IMR-90 (cell line): Measurements from ENCODE around the gene TBC1D12. TPM values are rescaled to one million over a fixed set of nuclear protein-coding genes. Genes with fewer than 3 reads are reported as not detected.

ENCODE experiments used
- ATAC-seq: fragments of 200-7000 bp; cut with Tn5 transposase; 2 replicates; pipeline ENCODE4 v1.9.1; 2020; ENCODE audit warnings: low read depth, mild to moderate bottlenecking, moderate library complexity
- BruUV-seq: library from RNA; stranded (reverse); fragments of 400-500 nt; replicated peaks from 2 replicates; lab custom pipeline; 2021; lab: Mats Ljungman, UMichigan
- CTCF ChIA-PET: fragments of 300-600 bp; formaldehyde crosslinking; extraction: SDS; loops from one replicate; lab custom pipeline; 2021; ENCODE audit warnings: antibody characterized with exemption; lab: Yijun Ruan, JAX
- POLR2A ChIA-PET: fragments of 300-600 bp; sonication (Branson Sonifier 250); formaldehyde crosslinking; loops from one replicate; lab custom pipeline; 2022; ENCODE audit warnings: antibody characterized with exemption; ENCODE audit not compliant: unreplicated experiment; lab: Charles Lee
- DNase-seq: peaks from one replicate; pipeline ENCODE4 v3.0.0; 2013
- H2AFZ ChIP-seq: replicated peaks from 2 replicates; pipeline ENCODE3; 2013; ENCODE audit warnings: low read length, mild to moderate bottlenecking; ENCODE audit not compliant: poor library complexity
- H2AK5ac ChIP-seq: 2 replicates; pipeline ENCODE4 v1.6.1; 2013; ENCODE audit warnings: low read depth, low read length, inconsistent platforms
- H2AK9ac ChIP-seq: replicated peaks from 2 replicates; pipeline ENCODE3; 2013; ENCODE audit warnings: mild to moderate bottlenecking, low read depth, low read length, moderate library complexity; ENCODE audit not compliant: poor library complexity
- H2BK120ac ChIP-seq: 2 replicates; pipeline ENCODE4 v1.6.1; 2013; ENCODE audit warnings: low read depth, low read length, inconsistent platforms
- H2BK15ac ChIP-seq: 3 replicates; pipeline ENCODE4 v1.6.1; 2013; ENCODE audit warnings: low read depth, low read length, inconsistent platforms
- H2BK20ac ChIP-seq: 2 replicates; pipeline ENCODE4 v1.6.1; 2013; ENCODE audit warnings: low read depth, mild to moderate bottlenecking, inconsistent platforms, low read length, moderate library complexity
- H2BK5ac ChIP-seq: 2 replicates; pipeline ENCODE4 v1.6.1; 2013; ENCODE audit warnings: mild to moderate bottlenecking, low read depth, low read length, inconsistent platforms; ENCODE audit not compliant: poor library complexity, severe bottlenecking
- H3K14ac ChIP-seq: replicated peaks from 2 replicates; pipeline ENCODE4 v1.6.1; 2013; ENCODE audit warnings: low read depth, low read length, inconsistent platforms
- H3K18ac ChIP-seq: 2 replicates; pipeline ENCODE4 v1.6.1; 2013; ENCODE audit warnings: low read depth, low read length, control low read depth
- H3K23ac ChIP-seq: 2 replicates; pipeline ENCODE4 v1.6.1; 2013; ENCODE audit warnings: low read depth, low read length, inconsistent platforms
- H3K27ac ChIP-seq: 2 replicates; pipeline ENCODE4 v1.5.1; 2013; ENCODE audit warnings: mild to moderate bottlenecking, control low read depth, low read length; ENCODE audit not compliant: insufficient read depth
- H3K27me3 ChIP-seq: 2 replicates; pipeline ENCODE4 v1.6.1; 2013; ENCODE audit warnings: low read length; ENCODE audit not compliant: control insufficient read depth, insufficient read depth
- H3K36me3 ChIP-seq: 2 replicates; pipeline ENCODE4 v1.6.1; 2013; ENCODE audit warnings: low read length, mixed read lengths; ENCODE audit not compliant: control insufficient read depth, insufficient read depth
- H3K4ac ChIP-seq: 2 replicates; pipeline ENCODE4 v1.6.1; 2013; ENCODE audit warnings: low read depth, low read length, inconsistent platforms
- H3K4me1 ChIP-seq: 2 replicates; pipeline ENCODE4 v1.6.1; 2013; ENCODE audit warnings: low read length, mixed read lengths; ENCODE audit not compliant: control insufficient read depth, insufficient read depth
- H3K4me2 ChIP-seq: 2 replicates; pipeline ENCODE4 v1.6.1; 2013; ENCODE audit warnings: low read depth, mild to moderate bottlenecking, control low read depth, low read length, moderate library complexity
- H3K4me3 ChIP-seq: 2 replicates; pipeline ENCODE4 v1.5.1; 2013; ENCODE audit warnings: low read depth, mild to moderate bottlenecking, control low read depth, low read length, moderate library complexity; ENCODE audit not compliant: insufficient read depth
- H3K56ac ChIP-seq: 2 replicates; pipeline ENCODE4 v1.6.1; 2013; ENCODE audit warnings: low read length, inconsistent platforms; ENCODE audit not compliant: insufficient read depth; ENCODE audit errors: extremely low read depth
- H3K79me1 ChIP-seq, 2 experiments: 2 replicates each; pipeline ENCODE4 v1.6.1; 2013; ENCODE audit warnings: low read length in 2 of 2, inconsistent platforms in 1 of 2, low read depth in 1 of 2
- H3K9ac ChIP-seq: 2 replicates; pipeline ENCODE4 v1.6.1; 2013; ENCODE audit warnings: low read depth, low read length, control low read depth
- H3K9me1 ChIP-seq: 2 replicates; pipeline ENCODE4 v1.6.1; 2013; ENCODE audit warnings: low read length, inconsistent platforms; ENCODE audit not compliant: insufficient read depth
- H3K9me3 ChIP-seq: 2 replicates; pipeline ENCODE4 v1.6.1; 2013; ENCODE audit warnings: low read length; ENCODE audit not compliant: control insufficient read depth, insufficient read depth
- H4K20me1 ChIP-seq: 2 replicates; pipeline ENCODE4 v1.6.1; 2013; ENCODE audit warnings: low read length, inconsistent platforms; ENCODE audit not compliant: insufficient read depth
- H4K5ac ChIP-seq: 2 replicates; pipeline ENCODE4 v1.6.1; 2013; ENCODE audit warnings: mild to moderate bottlenecking, low read depth, low read length, control low read depth
- H4K8ac ChIP-seq, 2 experiments: 2 replicates each; pipeline ENCODE4 v1.6.1; 2013; ENCODE audit warnings: low read depth in 2 of 2, low read length in 2 of 2, control low read depth in 1 of 2, inconsistent platforms in 1 of 2
- H4K91ac ChIP-seq: 2 replicates; pipeline ENCODE4 v1.6.1; 2013; ENCODE audit warnings: low read depth, low read length, inconsistent platforms; ENCODE audit not compliant: insufficient read depth
- CHD1 ChIP-seq: IDR thresholded peaks from 2 replicates; pipeline ENCODE4 v1.6.1; 2012; ENCODE audit warnings: low read depth, low read length, improper control_type of control experiment
- MXI1 ChIP-seq: IDR thresholded peaks from 2 replicates; pipeline ENCODE4 v1.6.1; 2012; ENCODE audit warnings: low read depth, mild to moderate bottlenecking, low read length, moderate library complexity, borderline replicate concordance
- POLR2A ChIP-seq: IDR thresholded peaks from 2 replicates; pipeline ENCODE4 v1.6.1; 2012; ENCODE audit warnings: mild to moderate bottlenecking, low read depth, low read length
- WGBS, 2 experiments: methylation state at CpG; one replicate each; pipeline versions ENCODE4 v1.1.5 to v1.1.7; 2013; ENCODE audit warnings: missing lambda C conversion rate in 2 of 2; ENCODE audit not compliant: insufficient read length in 1 of 2; ENCODE audit errors: extremely low coverage in 2 of 2; 5-methylcytosine and 5-hydroxymethylcytosine counted together
- dilution Hi-C: fragments of 300-500 bp; cut with HindIII; formaldehyde crosslinking; loops from one replicate; pipeline ENCODE4 v1.14.3; 2018; ENCODE audit warnings: low sequenced_read_pairs; ENCODE audit not compliant: unreplicated experiment
- in situ Hi-C: fragments of 300-500 bp; cut with MboI; formaldehyde crosslinking; loops from 3 replicates; pipeline ENCODE4 v1.14.3; 2019; ENCODE audit warnings: low sequenced_read_pairs, inconsistent platforms, mixed read lengths
- intact Hi-C: fragments of 100-400 bp; cut with micrococcal nuclease; formaldehyde crosslinking; loops from 2 replicates; pipeline ENCODE4 v1.10.0; 2022
- polyA plus RNA-seq, 3 experiments: library from polyadenylated mRNA; depleted of rRNA; stranded (reverse); fragments of >200 nt; gene quantifications; 2 replicates each; pipeline ENCODE4 v1.2.3, GENCODE V29; 2012; ENCODE audit warnings: low replicate concordance in 1 of 3
- total RNA-seq: library from RNA; depleted of rRNA; stranded (reverse); fragments of >200 nt; gene quantifications from 2 replicates; pipeline ENCODE4 v1.2.3, GENCODE V29; 2012

Gene TBC1D12
- total and polyA plus RNA-seq, 2 of the 4 experiments (the other 2 are of a cell fraction), result 1.9 to 5.4 TPM

DNA sequence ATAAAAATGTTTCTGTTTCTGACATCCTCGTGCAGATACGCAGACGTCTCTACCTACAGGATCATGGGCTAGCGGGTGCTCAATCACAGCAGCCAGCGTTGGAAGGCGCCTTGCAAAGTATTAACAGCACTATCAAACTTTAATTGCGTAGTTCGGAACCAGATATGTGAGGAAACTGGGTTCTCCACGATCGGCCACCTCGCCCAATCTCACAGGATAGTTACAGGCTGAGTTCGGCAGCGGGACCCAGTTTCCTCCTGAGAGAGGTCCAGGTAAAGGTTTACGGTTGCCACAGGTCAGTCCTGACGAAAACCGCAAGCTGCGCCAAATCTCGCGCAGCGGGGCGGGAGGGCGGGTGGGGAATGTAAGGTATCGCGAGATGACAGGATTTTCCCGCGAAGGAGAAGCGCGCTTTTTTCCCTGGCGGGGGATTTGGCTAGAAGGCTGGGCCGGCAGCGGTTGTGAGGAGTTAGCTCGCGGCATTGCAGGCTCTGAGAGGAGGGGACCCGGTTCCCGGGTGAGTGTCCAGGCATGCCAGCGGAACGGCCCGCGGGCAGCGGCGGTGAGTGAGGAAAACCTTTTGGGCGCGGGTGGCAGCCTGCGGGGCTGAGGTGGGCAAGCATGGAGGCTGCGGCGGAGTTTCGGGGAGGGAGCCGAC is 143.2 kb downstream of the TBC1D12 start, which contains the start of gene HELLS:
Gene HELLS (plus strand): TSS at position 398 of the 658 bp plus-strand sequence. CDS start 134 bp downstream, at position 532.
- Histone ChIP-seq H2BK15ac (0 out of 3 replicates have a peak within 1 kb of the TSS, but pooled peaks have one; percentile 71), H3K56ac (peak within 1 kb of the TSS; percentile 76), H2BK120ac (peak within 1 kb of the TSS; percentile 80), H3K14ac (peak within 1 kb of the TSS; percentile 77), H3K79me1 (peaks cover 3 to 8% of the 10 kb centered on the region in 2 experiments), H4K20me1 (no peaks in the 10 kb centered on the region), H3K4me2 (peak within 1 kb of the TSS; percentile 99), H2AK9ac (peak within 1 kb of the TSS; percentile 91), H3K9me1 (peaks cover 3% of the 10 kb centered on the region; the same call in 1 of the 2 replicates), H3K23ac (peak within 1 kb of the TSS; percentile 86), H3K4me1 (no peaks in the 10 kb centered on the region), H3K4ac (peak within 1 kb of the TSS; percentile 83), H2BK20ac (0 out of 2 replicates have a peak within 1 kb of the TSS, but pooled peaks have one; percentile 44), H3K18ac (peak within 1 kb of the TSS; percentile 49; the same call in 1 of the 2 replicates), H2AFZ (peak within 1 kb of the TSS; percentile 97), H3K4me3 (peak within 1 kb of the TSS; percentile 87), H4K8ac (peak within 1 kb of the TSS; percentile 87 to 90), H3K9me3 (no peaks in the 10 kb centered on the region), H3K27me3 (no peaks in the 10 kb centered on the region), H4K5ac (peak within 1 kb of the TSS; percentile 58), H3K36me3 (no peaks in the 10 kb centered on the region), H2AK5ac (0 out of 2 replicates have a peak within 1 kb of the TSS, but pooled peaks have one; percentile 14), H4K91ac (peak within 1 kb of the TSS; percentile 91), H2BK5ac (peak within 1 kb of the TSS; percentile 65), H3K9ac (peak within 1 kb of the TSS; percentile 94), H3K27ac (peak within 1 kb of the TSS; percentile 86)
- BruUV-seq, result no TSS peak
- intact Hi-C loops (loop anchor here (2.0 kb wide), 1 partner anchor 143 kb away; the partner anchor contains the start of gene TBC1D12), dilution Hi-C loops (no loop called here), in situ Hi-C loops (no loop called here)
- POLR2A ChIA-PET, result no interaction called here
- CTCF ChIA-PET, result interaction anchor here (0.6 kb wide), 1 partner anchor 17 kb away, joined by 5 read pairs; no protein-coding TSS in a partner anchor
- peak; percentile 80 for ATAC-seq
- TF ChIP-seq MXI1 (peak; percentile 59), CHD1 (no peak), POLR2A (peak; percentile 75; the same call in 1 of the 2 replicates)
- 0% methylated on average over 11 of the region's 48 CpGs; no CpG with 5 or more reads in 1 of the 2 experiments for WGBS, 2 experiments
- peak; percentile 82 for DNase-seq
